Measurements from ENCODE around the gene SYT17.

SYT17 gene

DNA sequence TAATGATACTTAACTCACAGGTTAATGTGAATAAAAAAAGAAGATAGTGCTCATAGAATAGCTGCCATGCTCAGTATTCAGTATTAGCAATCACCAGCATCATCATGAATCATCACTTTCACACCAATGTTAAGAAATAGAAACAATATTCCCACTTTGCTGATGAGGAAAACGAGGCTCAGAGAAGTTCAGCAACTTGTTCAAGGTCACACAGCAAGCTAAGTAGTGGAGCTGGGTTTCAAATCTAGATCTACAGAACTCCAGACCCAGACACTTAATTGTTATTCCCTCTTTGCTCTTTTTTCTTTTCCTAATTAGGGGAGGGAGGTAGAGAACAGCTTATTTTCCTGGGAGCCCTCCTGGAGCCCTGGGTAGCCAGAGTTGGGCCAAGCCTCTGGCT, 140.4 kb downstream of the SYT17 start:
- no peak for DNase-seq

GRCh38 chr16:19309178-19309577, 141.1 kb downstream of the SYT17 start:
- no peak for DNase-seq

DNA sequence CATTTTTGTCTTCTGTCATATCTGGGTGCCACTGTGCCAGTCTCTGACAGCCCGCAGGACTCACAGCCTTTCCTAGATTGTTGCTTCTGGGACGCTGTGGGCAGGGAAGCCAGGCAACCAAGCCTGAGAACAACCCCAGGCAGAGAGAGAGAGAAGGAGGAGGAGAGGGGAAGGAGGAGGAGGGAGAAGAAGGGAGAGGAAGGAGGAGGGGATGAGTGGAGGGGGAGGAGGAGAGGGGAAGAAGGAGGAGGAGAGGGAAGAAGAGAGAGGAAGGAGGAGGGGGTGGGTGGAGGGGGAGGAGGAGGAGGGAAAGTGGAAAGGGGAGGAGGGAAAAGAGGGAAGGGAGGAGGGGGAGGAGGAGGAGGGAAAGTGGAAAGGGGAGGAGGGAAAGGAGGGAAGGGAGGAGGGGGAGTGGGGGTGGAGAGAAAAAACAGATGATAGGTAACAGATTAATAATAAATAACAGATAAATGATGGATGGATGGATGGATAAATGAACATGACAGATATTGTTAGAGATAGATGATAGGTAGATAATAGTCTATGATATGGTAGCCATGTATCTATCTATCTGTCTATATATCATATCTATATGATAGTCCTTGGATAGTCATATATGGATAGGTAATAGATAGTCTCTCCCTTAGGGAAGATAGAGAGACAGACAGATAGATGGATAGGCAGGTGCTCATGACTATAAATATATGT, 146.8 kb downstream of the SYT17 start:
- DNase-seq: no peak

DNA sequence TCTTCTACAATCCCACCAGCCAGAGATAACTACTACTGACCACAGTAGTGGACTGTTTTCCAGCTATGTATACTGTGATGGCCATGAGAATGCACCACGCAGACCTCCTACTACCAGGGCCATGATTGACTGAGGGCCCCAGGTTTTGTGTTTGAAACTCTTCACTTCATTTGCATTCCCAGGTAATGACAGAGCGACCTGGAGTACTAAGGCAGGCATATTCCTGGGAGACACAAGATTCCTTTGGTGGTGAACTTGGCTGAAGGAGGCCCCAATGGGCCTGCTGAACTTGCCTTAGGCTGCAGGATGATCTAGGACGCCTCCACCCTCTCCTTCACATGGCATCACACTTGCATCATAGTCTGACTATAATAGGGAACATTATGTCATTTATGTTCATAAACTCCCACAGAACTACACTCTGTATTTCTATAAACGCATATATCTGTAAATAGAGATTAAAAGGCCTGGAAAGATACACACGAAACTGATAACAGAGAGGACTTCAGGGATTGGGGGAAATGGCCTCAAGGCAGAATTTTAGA, 147.9 kb downstream of the SYT17 start:
- no peak for DNase-seq

- no peak for DNase-seq
These were observed 148.8 kb downstream of the SYT17 start for GRCh38 chr16:19316846-19317245.

Data from CD4-positive, alpha-beta T cell treated with Interleukin-21 for 1 hour (primary cell).